PC-9 (cell line): ENCODE results near the gene E2F6. TPM values are rescaled to one million over a fixed set of nuclear protein-coding genes. Genes with fewer than 3 reads are reported as not detected.

Source experiments
- BruUV-seq: library from RNA; stranded (reverse); fragments of 400-500 nt; replicated peaks from 2 replicates; lab custom pipeline; 2021; lab: Mats Ljungman, UMichigan
- CTCF ChIA-PET: fragments of 300-600 bp; sonication (Branson Sonifier 250); formaldehyde crosslinking; loops from one replicate; lab custom pipeline; 2022; ENCODE audit warnings: antibody characterized with exemption; lab: Charles Lee
- POLR2A ChIA-PET: fragments of 300-600 bp; sonication (Branson Sonifier 250); formaldehyde crosslinking; loops from one replicate; lab custom pipeline; 2022; ENCODE audit warnings: antibody characterized with exemption; ENCODE audit not compliant: unreplicated experiment; lab: Charles Lee
- DNase-seq, 2 experiments: peaks; one replicate each; pipeline versions ENCODE4 v3.0.0 to v3.0.0-alpha.2; 2015 to 2022; ENCODE audit warnings: mixed read lengths in 1 of 2
- H2AFZ ChIP-seq: fragments of 200-600 bp; sonication (generic); 2 replicates; pipeline ENCODE4 v1.8.1; 2017; ENCODE audit warnings: antibody characterized with exemption
- H3F3A ChIP-seq: fragments of 200-600 bp; sonication (generic); 2 replicates; pipeline ENCODE4 v1.8.1; 2017; ENCODE audit warnings: antibody characterized with exemption, mild to moderate bottlenecking, low read depth; ENCODE audit not compliant: insufficient read depth
- H3K27ac ChIP-seq: fragments of 200-600 bp; sonication (generic); 2 replicates; pipeline ENCODE4 v1.6.1; 2016; ENCODE audit warnings: mixed run types
- H3K27me3 ChIP-seq: fragments of 200-600 bp; sonication (generic); 2 replicates; pipeline ENCODE4 v1.6.1; 2016; ENCODE audit warnings: low read depth, mixed run types; ENCODE audit not compliant: insufficient read depth
- H3K36me3 ChIP-seq: fragments of 200-600 bp; sonication (generic); 2 replicates; pipeline ENCODE4 v1.6.1; 2016; ENCODE audit warnings: low read depth, mixed run types
- H3K4me1 ChIP-seq: fragments of 200-600 bp; sonication (generic); replicated peaks from 2 replicates; pipeline ENCODE4 v1.6.1; 2016; ENCODE audit warnings: mixed run types; ENCODE audit not compliant: insufficient read depth
- H3K4me2 ChIP-seq: fragments of 200-600 bp; sonication (generic); 2 replicates; pipeline ENCODE4 v1.6.1; 2017; ENCODE audit warnings: mixed run types
- H3K4me3 ChIP-seq: fragments of 200-600 bp; sonication (generic); 2 replicates; pipeline ENCODE4 v1.6.1; 2016; ENCODE audit warnings: mixed run types
- H3K79me2 ChIP-seq: fragments of 200-600 bp; sonication (generic); 2 replicates; pipeline ENCODE4 v1.6.1; 2017; ENCODE audit warnings: low read depth, mixed run types
- H3K9me2 ChIP-seq: fragments of 200-600 bp; sonication (generic); 2 replicates; pipeline ENCODE4 v1.8.1; 2017; ENCODE audit warnings: mild to moderate bottlenecking; ENCODE audit not compliant: insufficient read depth
- H3K9me3 ChIP-seq: fragments of 200-600 bp; sonication (generic); 2 replicates; pipeline ENCODE4 v1.8.1; 2016; ENCODE audit warnings: low read depth; ENCODE audit not compliant: insufficient read depth
- H4K20me1 ChIP-seq: fragments of 200-600 bp; sonication (generic); 2 replicates; pipeline ENCODE4 v1.8.1; 2017; ENCODE audit not compliant: insufficient read depth
- EZH2 ChIP-seq: fragments of 200-600 bp; sonication (generic); IDR thresholded peaks from 2 replicates; pipeline ENCODE4 v1.8.0; 2017; ENCODE audit warnings: antibody characterized with exemption, low read depth
- intact Hi-C: fragments of 100-400 bp; cut with micrococcal nuclease; formaldehyde crosslinking; loops from one replicate; pipeline ENCODE4 v1.10.0; 2022; ENCODE audit not compliant: unreplicated experiment
- total RNA-seq: library from RNA; stranded (reverse); gene quantifications from 2 replicates; pipeline ENCODE4 v1.2.3, GENCODE V29; 2021
- TF ChIP-seq, protein P1 (sequence below): fragments of 200-600 bp; sonication (generic); conservative IDR thresholded peaks from 2 replicates; pipeline ENCODE4 v1.6.1; 2017; ENCODE audit warnings: mixed run types, antibody characterized with exemption, mild to moderate bottlenecking, moderate library complexity

Gene E2F6
- total RNA-seq, 1 experiment from 2014 or later = 15.2 TPM

DNA sequence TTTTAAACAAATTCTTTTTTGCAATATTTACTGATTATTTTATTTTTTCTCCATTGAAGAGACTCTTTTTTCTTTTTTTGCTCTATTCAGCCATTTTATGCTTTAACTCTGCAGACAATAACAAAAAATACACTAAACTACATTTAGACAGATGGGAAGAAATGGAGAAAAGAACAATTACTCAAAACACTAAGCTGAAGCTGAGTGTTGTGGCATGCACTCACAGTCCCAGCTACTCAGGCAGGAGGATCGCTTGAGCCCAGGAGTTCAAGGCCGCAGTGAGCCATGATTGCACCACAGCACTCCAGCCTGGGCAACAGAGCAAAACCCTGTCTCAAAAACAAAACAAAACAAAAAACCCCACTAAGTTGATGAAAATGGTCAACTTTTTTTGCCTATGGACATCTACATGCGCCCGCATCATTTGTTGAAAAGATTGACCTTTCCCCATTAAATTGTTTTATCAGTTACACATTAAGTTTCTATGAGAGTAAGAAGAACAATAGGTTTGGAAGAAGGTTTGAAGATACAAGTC is 43.0 kb downstream of the E2F6 start:
- Histone ChIP-seq H2AFZ (no peak overlapping the region), H3K27ac (no peak overlapping the region), H3K4me2 (no peak overlapping the region), H3K36me3 (no peaks in the 10 kb centered on the region), H3K27me3 (no peaks in the 10 kb centered on the region), H4K20me1 (no peaks in the 10 kb centered on the region), H3K9me2 (no peaks in the 10 kb centered on the region), H3F3A (no peaks in the 10 kb centered on the region), H3K4me1 (no peaks in the 10 kb centered on the region), H3K4me3 (no peak overlapping the region), H3K9me3 (no peaks in the 10 kb centered on the region), H3K79me2 (no peaks in the 10 kb centered on the region)
- POLR2A ChIA-PET = no interaction called here
- no TSS peak for BruUV-seq
- CTCF ChIA-PET = no interaction called here
- intact Hi-C loops = no loop called here
- TF ChIP-seq, protein P1, sequence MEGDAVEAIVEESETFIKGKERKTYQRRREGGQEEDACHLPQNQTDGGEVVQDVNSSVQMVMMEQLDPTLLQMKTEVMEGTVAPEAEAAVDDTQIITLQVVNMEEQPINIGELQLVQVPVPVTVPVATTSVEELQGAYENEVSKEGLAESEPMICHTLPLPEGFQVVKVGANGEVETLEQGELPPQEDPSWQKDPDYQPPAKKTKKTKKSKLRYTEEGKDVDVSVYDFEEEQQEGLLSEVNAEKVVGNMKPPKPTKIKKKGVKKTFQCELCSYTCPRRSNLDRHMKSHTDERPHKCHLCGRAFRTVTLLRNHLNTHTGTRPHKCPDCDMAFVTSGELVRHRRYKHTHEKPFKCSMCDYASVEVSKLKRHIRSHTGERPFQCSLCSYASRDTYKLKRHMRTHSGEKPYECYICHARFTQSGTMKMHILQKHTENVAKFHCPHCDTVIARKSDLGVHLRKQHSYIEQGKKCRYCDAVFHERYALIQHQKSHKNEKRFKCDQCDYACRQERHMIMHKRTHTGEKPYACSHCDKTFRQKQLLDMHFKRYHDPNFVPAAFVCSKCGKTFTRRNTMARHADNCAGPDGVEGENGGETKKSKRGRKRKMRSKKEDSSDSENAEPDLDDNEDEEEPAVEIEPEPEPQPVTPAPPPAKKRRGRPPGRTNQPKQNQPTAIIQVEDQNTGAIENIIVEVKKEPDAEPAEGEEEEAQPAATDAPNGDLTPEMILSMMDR = no peak
- no peak for TF ChIP-seq EZH2
- DNase-seq = no peak

DNA sequence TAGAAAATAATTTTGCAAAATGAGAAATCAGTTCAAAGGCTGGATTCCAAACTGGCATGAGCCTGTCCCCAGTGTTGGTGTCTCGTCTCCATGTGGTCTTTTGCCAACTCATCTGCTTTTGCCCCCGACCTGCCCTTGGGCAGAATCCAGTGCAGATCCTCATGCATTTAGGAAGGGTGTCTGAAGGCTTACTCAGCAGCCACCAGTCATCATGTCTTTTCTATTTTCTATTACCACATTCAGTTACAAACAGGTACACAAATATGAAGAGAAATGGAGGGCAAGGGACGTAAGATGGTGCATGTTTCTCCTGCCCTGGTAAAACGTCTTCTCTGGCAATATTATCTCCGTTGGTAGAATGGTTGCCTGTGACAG is 43.5 kb downstream of the E2F6 start:
- Histone ChIP-seq H3K27me3 (no peaks in the 10 kb centered on the region), H3K9me2 (no peaks in the 10 kb centered on the region), H4K20me1 (no peaks in the 10 kb centered on the region), H3K27ac (no peak overlapping the region), H3K9me3 (peaks cover 3% of the 10 kb centered on the region; the same call in 1 of the 2 replicates), H3K4me3 (no peak overlapping the region), H3K4me1 (no peaks in the 10 kb centered on the region), H3K4me2 (no peak overlapping the region), H3K36me3 (no peaks in the 10 kb centered on the region), H3K79me2 (no peaks in the 10 kb centered on the region), H2AFZ (no peak overlapping the region), H3F3A (no peaks in the 10 kb centered on the region)
- no peak for DNase-seq
- TF ChIP-seq, protein P1 = no peak
- TF ChIP-seq EZH2 = no peak
- ChIA-PET CTCF (no interaction called here), POLR2A (no interaction called here)
- intact Hi-C loops = no loop called here
- BruUV-seq = no TSS peak

DNA sequence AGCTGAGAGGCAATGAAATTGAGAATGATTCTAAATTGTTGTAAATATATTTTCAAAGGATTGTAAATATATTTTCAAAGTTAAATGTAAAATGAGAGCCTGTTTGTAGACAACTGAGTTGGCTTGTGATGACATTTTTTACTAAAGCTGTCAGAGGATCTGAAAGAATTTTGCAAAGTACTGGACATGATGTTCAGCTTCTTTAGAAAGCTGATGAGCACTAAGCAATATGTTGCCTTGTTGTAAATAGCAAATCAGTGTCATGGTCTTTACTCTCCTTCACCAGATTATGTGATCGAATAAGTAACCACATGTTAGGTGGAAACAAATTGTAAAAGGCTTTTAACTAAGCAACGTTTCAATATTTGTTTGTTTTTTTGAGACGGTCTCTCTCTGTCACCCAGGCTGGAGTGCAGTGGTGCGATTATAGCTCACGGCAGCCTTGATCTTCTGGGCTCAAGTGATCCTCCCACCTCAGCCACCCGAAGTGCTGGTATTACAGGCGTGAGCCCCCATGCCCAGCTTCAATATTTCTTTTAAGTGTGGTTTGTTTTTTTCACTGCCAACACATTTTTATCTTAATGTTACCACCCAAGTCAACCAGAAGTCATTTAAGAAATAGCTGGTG is 44.0 kb downstream of the E2F6 start:
- DNase-seq = no peak
- no peaks in the 10 kb centered on the region for H3K36me3 ChIP-seq
- no peaks in the 10 kb centered on the region for H3K9me2 ChIP-seq
- ChIA-PET CTCF (no interaction called here), POLR2A (no interaction called here)
- H3K27ac ChIP-seq = no peak overlapping the region
- H3F3A ChIP-seq = no peaks in the 10 kb centered on the region
- TF ChIP-seq EZH2 = no peak
- TF ChIP-seq, protein P1 = no peak
- H3K27me3 ChIP-seq = no peaks in the 10 kb centered on the region
- intact Hi-C loops = no loop called here
- H3K4me3 ChIP-seq = no peak overlapping the region
- peaks cover 5% of the 10 kb centered on the region; the same call in 1 of the 2 replicates for H3K9me3 ChIP-seq
- H2AFZ ChIP-seq = no peak overlapping the region
- H3K79me2 ChIP-seq = no peaks in the 10 kb centered on the region
- no peak overlapping the region for H3K4me2 ChIP-seq
- H4K20me1 ChIP-seq = no peaks in the 10 kb centered on the region
- H3K4me1 ChIP-seq = no peaks in the 10 kb centered on the region
- no TSS peak for BruUV-seq
